ENCODE measurements around the gene FOXP1.

The FOXP1 gene

DNA sequence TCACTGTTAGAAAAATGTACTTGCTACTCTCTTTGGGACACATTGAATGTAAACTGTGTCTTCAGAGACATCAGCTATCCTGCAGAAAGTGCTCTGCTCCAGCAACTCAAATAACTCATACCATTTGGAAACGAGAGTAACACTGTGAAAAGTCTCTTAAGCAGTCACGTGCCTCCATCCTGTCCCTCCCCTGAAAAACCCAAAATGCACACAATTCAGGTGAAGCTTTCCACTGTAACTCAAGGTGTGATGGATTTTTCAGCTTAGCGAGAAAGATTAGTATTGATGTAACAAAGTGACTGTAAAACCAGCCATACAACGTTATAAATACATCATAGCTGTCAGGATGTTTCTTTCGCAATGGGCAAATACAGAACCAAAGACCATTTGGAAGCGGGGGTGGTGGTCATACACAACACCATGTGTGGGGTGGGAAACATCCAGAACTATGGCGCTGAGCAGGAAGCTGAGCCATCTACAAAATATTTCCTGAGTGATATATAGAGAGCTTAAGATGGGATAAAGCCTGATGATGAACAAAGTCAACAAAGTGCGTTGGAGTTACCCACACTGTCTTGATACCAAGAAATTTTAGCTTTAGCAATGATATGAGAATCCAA lies 332.3 kb downstream of the FOXP1 start:
- no peak for DNase-seq

- no peak for DNase-seq
Measured at GRCh38 chr3:71250026-71250425, 333.5 kb downstream of the FOXP1 start.

- no peak for DNase-seq
Measured at GRCh38 chr3:71247958-71248335, 335.6 kb downstream of the FOXP1 start.

DNA sequence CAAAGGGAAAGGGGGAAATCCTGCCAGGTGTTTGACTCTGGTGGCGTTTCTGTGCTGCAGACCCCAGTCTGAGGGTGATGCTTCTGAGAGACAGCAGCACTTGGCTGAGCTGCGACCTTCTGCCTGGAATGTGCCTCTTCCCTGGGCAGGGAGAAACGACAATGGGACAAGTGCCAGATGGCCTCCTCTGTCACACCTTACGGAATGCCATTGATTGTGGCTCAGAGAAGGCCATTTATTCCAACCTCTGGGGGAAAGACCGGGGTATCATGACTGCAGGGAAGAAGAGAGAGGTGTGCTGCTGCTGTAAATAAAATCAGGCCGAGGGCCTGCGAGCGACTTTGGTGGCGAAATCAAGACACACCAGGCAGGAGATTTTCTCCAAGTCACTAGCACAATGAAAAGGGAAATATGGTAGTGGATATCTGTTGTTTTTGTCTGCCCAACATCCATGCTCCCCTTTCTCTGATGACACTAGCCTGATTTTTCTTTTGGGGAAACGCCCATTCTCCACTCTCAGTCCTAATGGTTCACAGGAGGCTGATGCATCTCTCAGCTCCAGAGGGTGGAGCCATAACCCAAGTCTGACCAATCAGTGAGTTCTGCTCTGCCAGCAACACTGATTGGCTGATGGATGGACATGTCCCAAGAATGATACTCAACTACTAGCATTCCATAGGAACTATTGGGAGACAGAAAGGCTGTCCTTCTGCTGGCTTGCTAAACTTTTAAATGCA lies 336.1 kb downstream of the FOXP1 start:
- DNase-seq = no peak

DNA sequence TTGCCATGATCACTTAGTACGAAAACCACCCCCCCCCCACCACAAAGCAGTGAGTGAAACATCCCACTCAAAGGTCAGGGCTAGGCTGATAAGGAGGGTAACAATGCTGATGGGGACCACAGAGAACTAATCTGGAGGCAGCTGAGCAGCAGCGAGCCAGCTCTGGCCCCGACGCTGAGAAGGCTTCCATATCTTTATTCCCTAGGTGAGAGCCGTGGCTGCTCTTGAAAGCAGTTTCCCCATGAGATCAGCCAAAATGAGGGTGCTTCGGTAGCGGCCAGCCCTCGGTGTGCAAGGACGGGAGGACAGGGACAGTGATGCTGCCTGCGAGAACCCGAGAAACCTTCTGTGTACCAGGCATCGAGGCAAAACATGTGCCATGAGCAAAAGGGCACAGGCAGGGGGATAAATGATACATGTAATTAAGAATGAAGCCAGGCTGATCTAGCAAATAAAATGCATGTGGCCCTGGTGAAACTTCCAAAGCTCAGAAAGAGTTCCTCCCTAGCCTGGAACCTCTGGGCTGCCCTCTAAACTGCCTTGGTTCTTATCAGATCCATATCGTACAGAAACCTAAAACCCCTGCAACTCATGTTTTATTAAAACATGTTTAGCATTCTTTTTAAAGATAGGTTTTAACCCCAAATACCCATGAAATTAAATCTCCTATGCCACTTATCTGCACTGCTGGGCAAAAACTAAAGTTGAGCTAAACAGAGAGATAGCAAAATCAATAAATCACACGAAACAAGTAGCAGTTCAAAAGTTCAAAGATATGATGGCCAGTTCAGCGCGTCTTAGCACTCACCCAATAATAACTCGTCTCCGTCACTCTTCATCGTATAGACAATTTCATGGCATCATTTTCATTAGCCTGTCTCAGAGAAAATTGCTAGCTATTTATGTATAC lies 337.3 kb downstream of the FOXP1 start:
- DNase-seq = no peak

DNA sequence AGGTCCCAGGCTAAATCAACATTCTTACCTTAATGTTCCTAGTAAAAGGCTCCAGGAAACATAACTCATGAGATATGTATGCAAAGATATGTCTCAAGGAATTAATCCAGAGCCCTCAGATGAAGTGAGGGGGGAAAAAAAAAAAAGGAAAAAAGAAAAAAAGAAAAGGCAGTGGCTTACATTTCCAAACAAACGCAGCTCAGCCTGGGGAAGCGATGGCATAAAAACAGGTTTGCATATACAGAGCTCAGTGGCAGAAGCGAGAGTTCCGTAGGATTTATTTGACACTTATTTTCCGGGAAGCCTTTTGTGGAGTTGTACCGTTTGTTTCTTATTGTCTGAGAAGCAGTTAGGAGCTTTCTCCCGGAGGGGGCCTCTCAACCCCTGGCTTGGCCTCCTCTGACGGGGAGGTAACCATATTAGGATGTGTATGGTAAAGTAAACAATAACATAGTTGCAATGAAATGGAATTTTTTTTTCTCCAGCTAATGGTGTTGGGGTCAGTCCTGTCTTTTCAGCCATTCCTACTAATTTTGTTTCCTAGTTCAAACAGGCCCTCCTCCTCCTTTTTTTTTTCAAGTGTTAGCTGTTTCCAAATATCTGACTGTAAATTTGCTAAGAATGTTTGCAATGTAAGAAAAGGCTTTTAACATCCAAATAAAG lies 338.6 kb downstream of the FOXP1 start:
- DNase-seq = no peak

GRCh38 chr3:71244153-71244825 lies 339.2 kb downstream of the FOXP1 start:
- no peak for DNase-seq

- DNase-seq = no peak
Measured at GRCh38 chr3:71243229-71243628, 340.3 kb downstream of the FOXP1 start.

- DNase-seq = no peak
Measured at GRCh38 chr3:71241981-71242560, 341.5 kb downstream of the FOXP1 start.

DNA sequence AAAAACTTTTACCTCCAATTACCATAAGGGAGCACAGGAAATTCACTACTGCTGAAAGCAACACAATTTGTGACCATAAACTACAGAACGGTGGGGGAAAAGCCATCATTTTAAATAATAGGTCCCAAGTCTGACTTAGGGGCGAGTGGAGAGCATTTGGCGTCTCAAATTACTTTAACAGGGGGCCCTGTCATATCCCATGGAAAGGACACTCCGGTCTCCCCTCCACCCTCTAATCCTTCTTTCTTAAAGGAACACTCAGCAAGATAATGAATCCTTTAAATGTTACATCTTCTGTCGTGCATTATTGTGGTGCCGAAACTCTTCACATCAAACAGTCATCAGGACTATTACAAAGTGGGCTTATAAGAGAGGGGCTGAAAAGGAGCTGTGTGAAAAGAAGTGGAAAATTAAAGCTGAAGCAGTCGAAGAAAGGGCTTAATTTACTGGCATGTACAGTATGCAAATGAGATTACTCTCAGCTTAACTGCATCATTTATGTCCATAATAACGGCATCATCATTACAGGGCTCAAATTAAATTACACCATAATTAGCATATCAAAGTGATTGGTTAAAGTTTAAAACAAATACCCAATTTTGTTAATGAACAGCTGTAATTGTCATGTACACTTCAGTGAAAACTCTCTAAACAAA lies 342.2 kb downstream of the FOXP1 start:
- DNase-seq = no peak

- DNase-seq = no peak
Measured at GRCh38 chr3:71240034-71240433, 343.5 kb downstream of the FOXP1 start.

- no peak for DNase-seq
Measured at GRCh38 chr3:71238355-71238757, 345.2 kb downstream of the FOXP1 start.

DNA sequence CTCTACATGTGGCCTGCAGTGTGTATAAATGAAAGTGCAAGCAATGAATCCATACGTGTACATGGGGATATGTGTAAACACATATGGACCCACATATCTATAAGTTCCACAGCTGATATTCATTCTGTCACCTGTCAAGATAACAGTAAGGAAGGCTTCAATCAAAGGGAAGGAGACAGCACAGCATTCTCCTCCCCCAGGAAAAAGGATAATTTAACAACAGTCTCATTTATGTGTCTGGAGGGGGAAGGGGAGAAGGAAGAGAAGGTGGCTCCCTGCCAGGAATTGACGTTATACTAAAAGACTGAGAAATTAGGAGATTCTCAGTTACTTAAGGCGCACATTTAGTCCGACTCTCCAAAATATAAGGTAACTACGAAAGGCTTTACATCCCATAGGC lies 345.9 kb downstream of the FOXP1 start:
- DNase-seq = no peak

GRCh38 chr3:71235846-71236245 lies 347.7 kb downstream of the FOXP1 start:
- DNase-seq = no peak

- DNase-seq = no peak
Measured at GRCh38 chr3:71232895-71233294, 350.6 kb downstream of the FOXP1 start.

- no peak for DNase-seq
Measured at GRCh38 chr3:71232175-71232679, 351.3 kb downstream of the FOXP1 start.

- DNase-seq = no peak
Measured at GRCh38 chr3:71231680-71232079, 351.8 kb downstream of the FOXP1 start.

DNA sequence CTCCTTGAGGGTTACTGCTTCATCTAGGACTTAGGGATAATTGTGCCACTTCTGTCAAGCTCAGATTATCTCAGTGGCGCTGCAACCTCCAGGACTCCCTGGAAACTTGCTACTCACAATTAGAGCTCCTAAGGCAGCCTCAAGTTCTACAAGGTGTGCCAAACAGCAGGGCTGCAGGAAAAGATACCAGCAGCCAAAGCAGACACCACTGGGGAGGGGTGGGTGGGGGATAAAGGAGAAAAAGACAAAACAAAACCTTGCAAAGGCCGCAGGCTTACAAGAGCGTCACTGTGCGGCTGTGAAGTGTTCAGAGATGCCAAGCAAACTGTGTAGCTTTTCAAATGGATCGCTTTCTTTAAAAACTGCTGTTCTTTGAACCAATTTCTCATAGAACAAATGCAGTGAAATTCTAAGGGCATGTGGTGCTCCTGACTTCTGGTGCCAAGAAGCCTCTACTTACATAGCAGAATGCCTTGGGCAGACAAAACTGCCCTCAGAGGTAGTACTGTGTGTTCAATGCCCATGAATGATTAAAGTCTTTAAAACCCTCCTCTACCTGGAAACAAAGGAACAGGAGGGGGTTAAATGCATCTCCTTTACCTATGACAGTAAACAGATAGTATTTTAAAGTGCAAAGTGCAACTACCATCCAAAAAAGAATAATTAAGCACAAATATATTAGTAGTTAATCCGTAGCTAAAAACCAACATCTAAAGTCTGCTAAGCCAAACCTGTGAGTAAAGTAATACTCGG lies 353.4 kb downstream of the FOXP1 start:
- DNase-seq = no peak

DNA sequence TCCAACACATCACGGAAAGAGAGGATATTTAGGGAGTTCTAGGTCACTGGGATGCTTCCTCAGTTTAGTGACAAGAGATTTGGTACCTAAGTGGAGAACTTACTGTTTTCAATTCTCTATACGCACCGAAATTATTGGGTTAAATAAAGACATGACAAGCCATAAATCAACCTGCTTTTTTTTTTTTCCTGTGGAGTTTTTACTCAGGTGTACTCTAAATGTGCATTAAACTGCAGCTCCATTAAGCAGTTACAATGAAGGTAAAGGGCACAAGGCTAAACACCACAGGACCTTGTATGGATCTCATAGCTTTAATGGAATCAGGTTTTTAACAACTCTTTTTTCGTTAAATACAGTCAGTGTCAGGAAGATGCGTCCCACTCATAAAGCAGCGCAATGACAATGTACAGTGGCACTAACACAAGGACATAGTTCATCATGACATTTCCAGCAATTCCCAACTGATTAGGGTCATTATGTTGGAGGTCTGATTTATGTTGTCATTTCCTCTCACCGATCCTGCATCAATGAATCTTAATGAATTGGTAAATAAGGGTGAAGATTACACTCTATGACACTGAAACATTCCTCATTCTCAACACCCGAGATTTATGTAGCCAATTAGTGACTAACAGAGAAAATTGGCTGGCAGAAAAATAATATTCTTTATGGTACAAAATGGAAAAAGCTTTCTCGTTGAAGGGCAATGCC lies 355.2 kb downstream of the FOXP1 start:
- DNase-seq = no peak

DNA sequence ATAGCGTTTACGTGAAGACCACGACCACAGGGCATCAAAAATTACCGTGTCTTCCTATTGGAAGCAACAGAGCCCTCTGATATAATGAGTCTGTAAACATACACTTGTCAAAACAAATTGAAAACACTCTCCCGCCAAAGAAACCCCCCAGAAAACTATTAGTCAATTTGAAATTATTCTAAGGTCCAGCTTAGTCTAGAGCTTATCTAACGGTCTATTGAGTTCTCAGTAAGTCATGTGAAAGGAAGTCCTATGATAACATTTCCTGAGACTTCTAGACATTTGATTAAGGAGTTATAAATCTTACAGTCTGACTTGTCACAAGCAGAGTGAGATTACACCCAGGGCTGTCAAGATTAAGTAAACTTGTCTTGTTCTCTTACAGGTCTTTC lies 356.3 kb downstream of the FOXP1 start:
- no peak for DNase-seq

All from effector CD8-positive, alpha-beta T cell (primary cell).